Stimulated activated CD4-positive, alpha-beta T cell treated with anti-CD3 and anti-CD28 coated beads, TNF-alpha, amount 100 ng/mL, for 24 hours (primary cell): Measurements from ENCODE around the gene STEAP1.
"Not testable (repeated sequence)": the region's sequence is repeated elsewhere in the genome, so short reads cannot be mapped to it uniquely, and the experiment has no call there.

Source experiments
- DNase-seq, 3 experiments: peaks; one replicate each; pipeline ENCODE4 v3.0.0-alpha.2; 2020; ENCODE audit warnings: low read depth in 3 of 3

STEAP1 gene

GRCh38 chr7:90173127-90173844 is 19.0 kb downstream of the STEAP1 start:
- DNase-seq = no peak

- DNase-seq = no peak
Measured at GRCh38 chr7:90175667-90176066, 21.4 kb downstream of the STEAP1 start.

- DNase-seq = no peak
Measured at GRCh38 chr7:90176195-90176594, 21.9 kb downstream of the STEAP1 start.

GRCh38 chr7:90178166-90178565 is 23.9 kb downstream of the STEAP1 start:
- no peak for DNase-seq

- no peak for DNase-seq
Measured at GRCh38 chr7:90178679-90179278, 24.5 kb downstream of the STEAP1 start.

GRCh38 chr7:90180011-90180585 is 25.8 kb downstream of the STEAP1 start:
- no peak for DNase-seq

- no peak for DNase-seq
Measured at GRCh38 chr7:90180649-90181048, 26.4 kb downstream of the STEAP1 start.

- no peak for DNase-seq
Measured at GRCh38 chr7:90181485-90181884, 27.2 kb downstream of the STEAP1 start.

- not testable (repeated sequence) for DNase-seq
Measured at GRCh38 chr7:90186290-90186689, 32.0 kb downstream of the STEAP1 start.

- no peak for DNase-seq
Measured at GRCh38 chr7:90187507-90188050, 33.3 kb downstream of the STEAP1 start.

GRCh38 chr7:90188281-90188680 is 34.0 kb downstream of the STEAP1 start:
- DNase-seq = no peak

- no peak for DNase-seq
Measured at GRCh38 chr7:90190995-90191394, 36.7 kb downstream of the STEAP1 start.

- no peak for DNase-seq
Measured at GRCh38 chr7:90191648-90192047, 37.4 kb downstream of the STEAP1 start.

- no peak for DNase-seq
Measured at GRCh38 chr7:90192876-90193750, 38.8 kb downstream of the STEAP1 start.

- no peak for DNase-seq
Measured at GRCh38 chr7:90194911-90195809, 40.9 kb downstream of the STEAP1 start.

- DNase-seq = no peak
Measured at GRCh38 chr7:90201500-90202195, 47.4 kb downstream of the STEAP1 start.

GRCh38 chr7:90207956-90208355 is 53.7 kb downstream of the STEAP1 start:
- DNase-seq = no peak

- no peak for DNase-seq
Measured at GRCh38 chr7:90209776-90210175, 55.5 kb downstream of the STEAP1 start.

- no peak for DNase-seq
Measured at GRCh38 chr7:90210475-90210874, 56.2 kb downstream of the STEAP1 start.

GRCh38 chr7:90210981-90211380 is 56.7 kb downstream of the STEAP1 start:
- no peak for DNase-seq
